Transverse colon (tissue), 4 donors: ENCODE data around the gene TUFT1. TPM values are rescaled to one million over a fixed set of nuclear protein-coding genes. Genes with fewer than 3 reads are reported as not detected.
A peak's percentile ranks its signal among the peaks of the same experiment; 100 is the strongest.

Experiments
- DNase-seq: peaks from one replicate; pipeline ENCODE4 v3.0.0-alpha.2; 2019
- H3K27ac ChIP-seq, 4 donors: fragments of 200-600 bp; sonication (generic); 2 replicates each; pipeline ENCODE4 v1.5.1; 2016 to 2018; ENCODE audit warnings: inconsistent platforms in 4 of 4
- H3K27me3 ChIP-seq: fragments of 200-600 bp; sonication (generic); 2 replicates; pipeline ENCODE4 v1.5.1; 2017; ENCODE audit warnings: inconsistent platforms
- H3K36me3 ChIP-seq, 4 donors: fragments of 200-600 bp; sonication (generic); 2 replicates each; pipeline ENCODE4 v1.5.1; 2017 to 2019; ENCODE audit warnings: inconsistent platforms in 4 of 4
- H3K4me1 ChIP-seq, 4 donors: fragments of 200-600 bp; sonication (generic); 2 replicates each; pipeline ENCODE4 v1.5.1; 2017 to 2020; ENCODE audit warnings: inconsistent platforms in 4 of 4
- H3K4me3 ChIP-seq, 4 donors: fragments of 200-600 bp; sonication (generic); 1 replicate in 1 of 4; 2 replicates in 3 of 4; pipeline versions ENCODE4 v1.5.1 to v1.6.1; 2017 to 2019; ENCODE audit warnings: inconsistent platforms in 4 of 4
- H3K9me3 ChIP-seq, 2 donors: fragments of 200-600 bp; sonication (generic); 2 replicates each; pipeline ENCODE4 v1.5.1; 2017 to 2019; ENCODE audit warnings: inconsistent platforms in 2 of 2
- CTCF ChIP-seq, 5 experiments: fragments of 200-600 bp in 3 of 5; fragments of 450-650 bp in 2 of 5; sonication (generic) in 3 of 5; IDR thresholded peaks; 1 replicate in 2 of 5; 2 replicates in 3 of 5; pipeline ENCODE4 v1.5.1; 2016 to 2017; ENCODE audit warnings: antibody characterized with exemption in 5 of 5, inconsistent platforms in 3 of 5, mild to moderate bottlenecking in 2 of 5, moderate library complexity in 1 of 5
- EP300 ChIP-seq: sonication (generic); formaldehyde crosslinking; IDR thresholded peaks from one replicate; pipeline ENCODE4 v1.6.1; 2017; ENCODE audit warnings: antibody characterized with exemption, low read depth
- POLR2A ChIP-seq: fragments of 450-650 bp; IDR thresholded peaks from one replicate; pipeline ENCODE4 v1.6.1; 2016; ENCODE audit warnings: antibody characterized with exemption, mild to moderate bottlenecking, moderate library complexity
- POLR2AphosphoS5 ChIP-seq, 3 donors: sonication (generic); formaldehyde crosslinking; IDR thresholded peaks; one replicate each; pipeline ENCODE4 v1.6.1; 2016; ENCODE audit warnings: antibody characterized with exemption in 3 of 3
- WGBS, 2 donors: methylation state at CpG; one replicate each; pipeline ENCODE4 v1.1.5; 2018; ENCODE audit warnings: low coverage in 1 of 2; 5-methylcytosine and 5-hydroxymethylcytosine counted together
- in situ Hi-C, 4 donors: fragments of 200-750 bp; cut with MboI; loops; one replicate each; pipeline versions ENCODE4 v1.15.0 to v1.15.1; 2017; ENCODE audit warnings: low sequenced_read_pairs in 3 of 4, low pct_ligation_motif_present in 1 of 4, low pct_unique_long_range_greater_than_20kb in 1 of 4
- intact Hi-C: fragments of 100-400 bp; cut with DNase I; formaldehyde crosslinking; loops from one replicate; pipeline ENCODE4 v1.15.1; 2023; ENCODE audit warnings: low total_unique reads
- total RNA-seq, 4 donors: library from RNA; depleted of rRNA; stranded (reverse); fragments of >200 nt; gene quantifications; one replicate each; pipeline ENCODE4 v1.1.0, GENCODE V29; 2016

TUFT1 gene
- total RNA-seq, 4 donors from 2014 or later: 22.8 to 65.5 (median 30.8) TPM

GRCh38 chr1:151512801-151513625 is 27.1 kb upstream of the TUFT1 start:
- Histone ChIP-seq H3K36me3 (no peaks in the 10 kb centered on the region), H3K9me3 (no peaks in the 10 kb centered on the region), H3K4me1 (peaks cover 7 to 50% (median 35%) of the 10 kb centered on the region in 4 donors), H3K27me3 (no peaks in the 10 kb centered on the region), H3K27ac (peak overlapping the region; percentile 85 to 90 (median 88)), H3K4me3 (peak overlapping the region in 3 of 4 donors; percentile 55 to 75 (median 67))
- WGBS, 2 donors: 21 to 38% methylated on average over 5 to 8 of the region's 8 CpGs
- peak; percentile 40 to 83 (median 81) for TF ChIP-seq POLR2AphosphoS5 (IDR thresholded peaks at IDR 0.05)
- peak; percentile 88 for TF ChIP-seq POLR2A
- no peak for TF ChIP-seq EP300
- intact Hi-C loops: no loop called here
- in situ Hi-C loops: no loop called here
- peak; percentile 86 for DNase-seq

- peak; percentile 52 for TF ChIP-seq POLR2A
- no peak for TF ChIP-seq CTCF (IDR thresholded peaks at IDR 0.05)
- TF ChIP-seq POLR2AphosphoS5 (IDR thresholded peaks at IDR 0.05): peak in 2 of 3 donors; percentile 62 to 81
- no peak for TF ChIP-seq EP300
- in situ Hi-C loops: no loop called here
- Histone ChIP-seq H3K36me3 (no peaks in the 10 kb centered on the region), H3K9me3 (no peaks in the 10 kb centered on the region), H3K4me1 (peaks cover 7 to 50% (median 35%) of the 10 kb centered on the region in 4 donors), H3K27ac (peak overlapping the region; percentile 85 to 90 (median 88)), H3K4me3 (peak overlapping the region in 3 of 4 donors; percentile 55 to 75 (median 67)), H3K27me3 (no peaks in the 10 kb centered on the region)
- WGBS, 2 donors: 33 to 47% methylated on average over 1 to 6 of the region's 6 CpGs
- intact Hi-C loops: no loop called here
- DNase-seq: peak; percentile 91
Observed at GRCh38 chr1:151513626-151514121, 26.4 kb upstream of the TUFT1 start.

- TF ChIP-seq CTCF (IDR thresholded peaks at IDR 0.05) (no peak), EP300 (no peak), POLR2A (no peak), POLR2AphosphoS5 (IDR thresholded peaks at IDR 0.05) (no peak)
- Histone ChIP-seq H3K36me3 (no peaks in the 10 kb centered on the region), H3K9me3 (no peaks in the 10 kb centered on the region), H3K27ac (peak overlapping the region; percentile 85 to 90 (median 88)), H3K4me3 (peak overlapping the region in 1 of 4 donors; percentile 75), H3K4me1 (peaks cover 7 to 46% (median 32%) of the 10 kb centered on the region in 4 donors), H3K27me3 (no peaks in the 10 kb centered on the region)
- no peak for DNase-seq
- in situ Hi-C loops: no loop called here
- intact Hi-C loops: no loop called here
- 51 to 65% methylated on average over 3 to 4 of the region's 4 CpGs for WGBS, 2 donors
Observed at GRCh38 chr1:151514366-151514765, 25.7 kb upstream of the TUFT1 start.

DNA sequence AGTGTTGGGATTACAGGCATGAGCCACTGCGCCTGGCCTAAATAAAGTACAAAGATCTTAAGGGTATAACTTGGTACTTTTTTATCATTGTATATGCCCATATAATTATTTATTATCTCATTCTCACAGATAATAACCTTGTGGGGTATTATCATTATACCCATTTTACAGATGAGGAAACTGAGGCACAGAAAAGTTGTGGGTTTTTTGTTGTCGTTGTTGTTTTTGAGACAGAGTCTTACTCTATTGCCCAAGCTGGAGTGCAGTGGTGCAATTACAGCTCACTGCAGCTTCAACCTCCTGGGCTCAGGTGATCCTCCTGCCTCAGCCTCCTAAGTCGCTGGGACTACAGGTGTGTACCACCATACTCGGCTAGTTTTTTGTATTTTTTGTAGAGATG is 24.8 kb upstream of the TUFT1 start:
- in situ Hi-C loops: no loop called here
- Histone ChIP-seq H3K9me3 (no peaks in the 10 kb centered on the region), H3K4me1 (peaks cover 7 to 41% (median 26%) of the 10 kb centered on the region in 4 donors), H3K27me3 (no peaks in the 10 kb centered on the region), H3K36me3 (peaks cover 0 to 4% (median 0%) of the 10 kb centered on the region in 4 donors), H3K4me3 (no peak overlapping the region), H3K27ac (peak overlapping the region; percentile 85 to 90 (median 88))
- WGBS, 2 donors: 83 to 93% methylated on average over 2 to 4 of the region's 4 CpGs
- DNase-seq: no peak
- TF ChIP-seq POLR2A (no peak), EP300 (no peak), POLR2AphosphoS5 (IDR thresholded peaks at IDR 0.05) (no peak), CTCF (IDR thresholded peaks at IDR 0.05) (no peak)
- intact Hi-C loops: no loop called here
